Smooth muscle cell of the coronary artery (primary cell): ENCODE data around the gene MUCL1. TPM values are rescaled to one million over a fixed set of nuclear protein-coding genes. Genes with fewer than 3 reads are reported as not detected.

ENCODE experiments used
- total RNA-seq: library from RNA; depleted of rRNA; stranded (reverse); fragments of >200 nt; gene quantifications from 2 replicates; pipeline ENCODE4 v1.2.3, GENCODE V29; 2014; ENCODE audit warnings: low replicate concordance

MUCL1 gene, protein sequence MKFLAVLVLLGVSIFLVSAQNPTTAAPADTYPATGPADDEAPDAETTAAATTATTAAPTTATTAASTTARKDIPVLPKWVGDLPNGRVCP
- total RNA-seq: not detected in 2 replicates

DNA sequence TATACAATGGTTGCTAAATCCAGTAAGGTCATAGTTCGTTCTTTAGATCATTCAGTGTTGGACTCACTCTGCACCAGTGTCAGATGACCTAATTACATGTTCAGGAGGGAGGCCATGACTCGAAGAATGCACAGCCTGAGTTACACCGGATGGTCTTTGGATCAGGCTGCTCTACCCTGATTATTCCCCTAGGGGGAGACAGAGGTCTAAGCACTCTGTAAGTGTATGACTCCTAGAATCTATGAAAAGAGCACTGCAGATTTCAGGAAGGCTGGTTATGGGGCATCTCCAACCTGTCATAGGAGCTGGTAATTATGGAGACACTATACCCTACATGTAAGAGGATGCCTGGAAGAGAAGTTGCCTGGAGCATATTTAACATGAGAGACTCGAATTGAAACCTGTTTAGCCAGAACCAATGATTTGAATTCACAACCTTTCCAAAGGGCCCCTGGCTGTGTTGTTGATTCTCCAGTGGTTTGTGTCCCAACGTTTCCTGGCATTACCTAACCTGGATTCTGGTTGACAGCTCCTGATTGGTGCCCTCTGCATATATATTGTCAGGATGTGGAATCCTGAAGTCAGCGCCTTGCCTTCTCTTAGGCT is at the start of gene MUCL1:
MUCL1 (plus strand) TSS at position 584 of the 606 bp plus-strand sequence. CDS start 67 bp downstream, outside the sequence.

Other genes starting within 250 kb of the MUCL1 start
- gene LACRT, start 219.6 kb upstream of the MUCL1 start, total RNA-seq: not detected in 2 replicates
- gene DCD, start 206.2 kb upstream of the MUCL1 start, total RNA-seq: not detected in 2 replicates
- gene TESPA1, start 130.2 kb downstream of the MUCL1 start, total RNA-seq: not detected in 2 replicates
- gene NEUROD4, start 165.5 kb downstream of the MUCL1 start, total RNA-seq: not detected in 2 replicates